IMR-90 (cell line): ENCODE data around the gene OR14I1. TPM values are rescaled to one million over a fixed set of nuclear protein-coding genes. Genes with fewer than 3 reads are reported as not detected.

Experiments
- ATAC-seq: fragments of 200-7000 bp; cut with Tn5 transposase; 2 replicates; pipeline ENCODE4 v1.9.1; 2020; ENCODE audit warnings: low read depth, mild to moderate bottlenecking, moderate library complexity
- BruUV-seq: library from RNA; stranded (reverse); fragments of 400-500 nt; replicated peaks from 2 replicates; lab custom pipeline; 2021; lab: Mats Ljungman, UMichigan
- CTCF ChIA-PET: fragments of 300-600 bp; formaldehyde crosslinking; extraction: SDS; loops from one replicate; lab custom pipeline; 2021; ENCODE audit warnings: antibody characterized with exemption; lab: Yijun Ruan, JAX
- POLR2A ChIA-PET: fragments of 300-600 bp; sonication (Branson Sonifier 250); formaldehyde crosslinking; loops from one replicate; lab custom pipeline; 2022; ENCODE audit warnings: antibody characterized with exemption; ENCODE audit not compliant: unreplicated experiment; lab: Charles Lee
- DNase-seq: peaks from one replicate; pipeline ENCODE4 v3.0.0; 2013
- H2AFZ ChIP-seq: replicated peaks from 2 replicates; pipeline ENCODE3; 2013; ENCODE audit warnings: low read length, mild to moderate bottlenecking; ENCODE audit not compliant: poor library complexity
- H2AK5ac ChIP-seq: 2 replicates; pipeline ENCODE4 v1.6.1; 2013; ENCODE audit warnings: low read depth, low read length, inconsistent platforms
- H2AK9ac ChIP-seq: replicated peaks from 2 replicates; pipeline ENCODE3; 2013; ENCODE audit warnings: mild to moderate bottlenecking, low read depth, low read length, moderate library complexity; ENCODE audit not compliant: poor library complexity
- H2BK120ac ChIP-seq: 2 replicates; pipeline ENCODE4 v1.6.1; 2013; ENCODE audit warnings: low read depth, low read length, inconsistent platforms
- H2BK15ac ChIP-seq: 3 replicates; pipeline ENCODE4 v1.6.1; 2013; ENCODE audit warnings: low read depth, low read length, inconsistent platforms
- H2BK20ac ChIP-seq: 2 replicates; pipeline ENCODE4 v1.6.1; 2013; ENCODE audit warnings: low read depth, mild to moderate bottlenecking, inconsistent platforms, low read length, moderate library complexity
- H2BK5ac ChIP-seq: 2 replicates; pipeline ENCODE4 v1.6.1; 2013; ENCODE audit warnings: mild to moderate bottlenecking, low read depth, low read length, inconsistent platforms; ENCODE audit not compliant: poor library complexity, severe bottlenecking
- H3K14ac ChIP-seq: replicated peaks from 2 replicates; pipeline ENCODE4 v1.6.1; 2013; ENCODE audit warnings: low read depth, low read length, inconsistent platforms
- H3K18ac ChIP-seq: 2 replicates; pipeline ENCODE4 v1.6.1; 2013; ENCODE audit warnings: low read depth, low read length, control low read depth
- H3K23ac ChIP-seq: 2 replicates; pipeline ENCODE4 v1.6.1; 2013; ENCODE audit warnings: low read depth, low read length, inconsistent platforms
- H3K27ac ChIP-seq: 2 replicates; pipeline ENCODE4 v1.5.1; 2013; ENCODE audit warnings: mild to moderate bottlenecking, control low read depth, low read length; ENCODE audit not compliant: insufficient read depth
- H3K27me3 ChIP-seq: 2 replicates; pipeline ENCODE4 v1.6.1; 2013; ENCODE audit warnings: low read length; ENCODE audit not compliant: control insufficient read depth, insufficient read depth
- H3K36me3 ChIP-seq: 2 replicates; pipeline ENCODE4 v1.6.1; 2013; ENCODE audit warnings: low read length, mixed read lengths; ENCODE audit not compliant: control insufficient read depth, insufficient read depth
- H3K4ac ChIP-seq: 2 replicates; pipeline ENCODE4 v1.6.1; 2013; ENCODE audit warnings: low read depth, low read length, inconsistent platforms
- H3K4me1 ChIP-seq: 2 replicates; pipeline ENCODE4 v1.6.1; 2013; ENCODE audit warnings: low read length, mixed read lengths; ENCODE audit not compliant: control insufficient read depth, insufficient read depth
- H3K4me2 ChIP-seq: 2 replicates; pipeline ENCODE4 v1.6.1; 2013; ENCODE audit warnings: low read depth, mild to moderate bottlenecking, control low read depth, low read length, moderate library complexity
- H3K4me3 ChIP-seq: 2 replicates; pipeline ENCODE4 v1.5.1; 2013; ENCODE audit warnings: low read depth, mild to moderate bottlenecking, control low read depth, low read length, moderate library complexity; ENCODE audit not compliant: insufficient read depth
- H3K56ac ChIP-seq: 2 replicates; pipeline ENCODE4 v1.6.1; 2013; ENCODE audit warnings: low read length, inconsistent platforms; ENCODE audit not compliant: insufficient read depth; ENCODE audit errors: extremely low read depth
- H3K79me1 ChIP-seq, 2 experiments: 2 replicates each; pipeline ENCODE4 v1.6.1; 2013; ENCODE audit warnings: low read length in 2 of 2, inconsistent platforms in 1 of 2, low read depth in 1 of 2
- H3K9ac ChIP-seq: 2 replicates; pipeline ENCODE4 v1.6.1; 2013; ENCODE audit warnings: low read depth, low read length, control low read depth
- H3K9me1 ChIP-seq: 2 replicates; pipeline ENCODE4 v1.6.1; 2013; ENCODE audit warnings: low read length, inconsistent platforms; ENCODE audit not compliant: insufficient read depth
- H3K9me3 ChIP-seq: 2 replicates; pipeline ENCODE4 v1.6.1; 2013; ENCODE audit warnings: low read length; ENCODE audit not compliant: control insufficient read depth, insufficient read depth
- H4K20me1 ChIP-seq: 2 replicates; pipeline ENCODE4 v1.6.1; 2013; ENCODE audit warnings: low read length, inconsistent platforms; ENCODE audit not compliant: insufficient read depth
- H4K5ac ChIP-seq: 2 replicates; pipeline ENCODE4 v1.6.1; 2013; ENCODE audit warnings: mild to moderate bottlenecking, low read depth, low read length, control low read depth
- H4K8ac ChIP-seq, 2 experiments: 2 replicates each; pipeline ENCODE4 v1.6.1; 2013; ENCODE audit warnings: low read depth in 2 of 2, low read length in 2 of 2, control low read depth in 1 of 2, inconsistent platforms in 1 of 2
- H4K91ac ChIP-seq: 2 replicates; pipeline ENCODE4 v1.6.1; 2013; ENCODE audit warnings: low read depth, low read length, inconsistent platforms; ENCODE audit not compliant: insufficient read depth
- BHLHE40 ChIP-seq: fragments of 150-350 bp; IDR thresholded peaks from 2 replicates; pipeline ENCODE4 v1.6.1; 2016; ENCODE audit warnings: mild to moderate bottlenecking, low read depth, low read length
- CEBPB ChIP-seq: IDR thresholded peaks from 2 replicates; pipeline ENCODE4 v1.6.1; 2012; ENCODE audit warnings: low read depth, low read length, improper control_type of control experiment
- CHD1 ChIP-seq: IDR thresholded peaks from 2 replicates; pipeline ENCODE4 v1.6.1; 2012; ENCODE audit warnings: low read depth, low read length, improper control_type of control experiment
- CTCF ChIP-seq: conservative IDR thresholded peaks from 2 replicates; pipeline ENCODE4 v1.5.1; 2012; ENCODE audit warnings: mild to moderate bottlenecking, low read depth, low read length, improper control_type of control experiment
- ELK1 ChIP-seq: fragments of 150-350 bp; IDR thresholded peaks from 2 replicates; pipeline ENCODE4 v1.6.1; 2016; ENCODE audit warnings: low read depth, mild to moderate bottlenecking, low read length, moderate library complexity, borderline replicate concordance
- FOS ChIP-seq: fragments of 150-350 bp; IDR thresholded peaks from 2 replicates; pipeline ENCODE4 v1.6.1; 2016; ENCODE audit warnings: low read depth, low read length
- MAZ ChIP-seq: IDR thresholded peaks from 2 replicates; pipeline ENCODE4 v1.6.1; 2012; ENCODE audit warnings: low read depth, mild to moderate bottlenecking, low read length, improper control_type of control experiment, moderate library complexity, borderline replicate concordance
- MXI1 ChIP-seq: IDR thresholded peaks from 2 replicates; pipeline ENCODE4 v1.6.1; 2012; ENCODE audit warnings: low read depth, mild to moderate bottlenecking, low read length, moderate library complexity, borderline replicate concordance
- NFE2L2 ChIP-seq: fragments of 150-350 bp; IDR thresholded peaks from 2 replicates; pipeline ENCODE4 v1.6.1; 2016; ENCODE audit warnings: low read depth, mild to moderate bottlenecking, low read length
- POLR2A ChIP-seq: IDR thresholded peaks from 2 replicates; pipeline ENCODE4 v1.6.1; 2012; ENCODE audit warnings: mild to moderate bottlenecking, low read depth, low read length
- RFX5 ChIP-seq: IDR thresholded peaks from 2 replicates; pipeline ENCODE4 v1.8.0; 2012; ENCODE audit warnings: low read depth, mild to moderate bottlenecking, low read length, moderate library complexity
- WGBS, 2 experiments: methylation state at CpG; one replicate each; pipeline versions ENCODE4 v1.1.5 to v1.1.7; 2013; ENCODE audit warnings: missing lambda C conversion rate in 2 of 2; ENCODE audit not compliant: insufficient read length in 1 of 2; ENCODE audit errors: extremely low coverage in 2 of 2; 5-methylcytosine and 5-hydroxymethylcytosine counted together
- dilution Hi-C: fragments of 300-500 bp; cut with HindIII; formaldehyde crosslinking; loops from one replicate; pipeline ENCODE4 v1.14.3; 2018; ENCODE audit warnings: low sequenced_read_pairs; ENCODE audit not compliant: unreplicated experiment
- in situ Hi-C: fragments of 300-500 bp; cut with MboI; formaldehyde crosslinking; loops from 3 replicates; pipeline ENCODE4 v1.14.3; 2019; ENCODE audit warnings: low sequenced_read_pairs, inconsistent platforms, mixed read lengths
- intact Hi-C: fragments of 100-400 bp; cut with micrococcal nuclease; formaldehyde crosslinking; loops from 2 replicates; pipeline ENCODE4 v1.10.0; 2022
- polyA plus RNA-seq, 3 experiments: library from polyadenylated mRNA; depleted of rRNA; stranded (reverse); fragments of >200 nt; gene quantifications; 2 replicates each; pipeline ENCODE4 v1.2.3, GENCODE V29; 2012; ENCODE audit warnings: low replicate concordance in 1 of 3
- total RNA-seq: library from RNA; depleted of rRNA; stranded (reverse); fragments of >200 nt; gene quantifications from 2 replicates; pipeline ENCODE4 v1.2.3, GENCODE V29; 2012

Gene OR14I1
- total and polyA plus RNA-seq, 2 of the 4 experiments (the other 2 are of a cell fraction): not detected

DNA sequence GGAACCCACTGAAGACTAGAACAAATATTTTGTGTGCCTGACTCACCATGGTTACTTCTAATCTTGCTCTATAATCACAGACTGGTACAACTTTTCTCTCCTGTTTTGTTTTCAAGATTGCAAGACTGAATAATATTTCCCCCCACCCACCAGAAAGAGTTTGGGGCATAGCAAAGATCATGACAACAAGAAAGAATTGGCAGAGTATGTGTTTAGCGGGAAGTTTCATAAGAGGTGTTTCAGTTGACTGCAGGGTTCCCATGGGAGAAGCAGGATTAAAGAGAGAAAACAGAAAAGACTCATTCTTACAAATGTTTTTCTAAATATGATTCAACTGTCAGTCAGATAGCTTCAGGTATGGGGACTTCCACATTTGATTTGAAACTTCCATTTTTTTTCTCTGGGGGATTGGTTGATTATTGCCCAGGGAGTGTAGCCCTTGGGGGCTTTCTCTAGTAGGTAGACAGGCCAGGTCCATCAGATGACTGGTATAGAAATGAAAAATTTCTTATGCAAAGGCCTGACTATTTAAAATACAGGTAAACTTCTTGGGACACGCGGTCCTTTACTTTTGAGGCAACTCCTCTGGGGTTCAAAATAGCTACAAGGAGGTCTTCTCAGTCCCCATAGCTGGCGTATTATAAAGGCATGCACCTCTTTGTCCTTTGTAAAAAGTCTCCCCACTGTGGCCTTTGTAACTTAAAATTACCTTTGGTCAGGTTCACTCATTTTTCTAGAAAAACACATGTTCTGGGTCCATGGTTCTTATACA lies 13.9 kb downstream of the OR14I1 start:
- no peak overlapping the region for H3K18ac ChIP-seq
- no peak overlapping the region for H3K56ac ChIP-seq
- dilution Hi-C loops: no loop called here
- BruUV-seq: no TSS peak
- H3K4me1 ChIP-seq: no peaks in the 10 kb centered on the region
- no peak for DNase-seq
- H2BK5ac ChIP-seq: no peak overlapping the region
- no peak overlapping the region for H4K5ac ChIP-seq
- no peak overlapping the region for H3K4me2 ChIP-seq
- no peak overlapping the region for H3K14ac ChIP-seq
- no peaks in the 10 kb centered on the region for H3K27me3 ChIP-seq
- no peak overlapping the region for H2AK5ac ChIP-seq
- H4K8ac ChIP-seq: no peak overlapping the region
- no peak overlapping the region for H3K4ac ChIP-seq
- in situ Hi-C loops: no loop called here
- TF ChIP-seq POLR2A (no peak), CTCF (no peak), FOS (no peak), ELK1 (no peak), BHLHE40 (no peak), CHD1 (no peak), CEBPB (no peak), NFE2L2 (no peak), RFX5 (no peak), MAZ (no peak), MXI1 (no peak)
- H3K27ac ChIP-seq: no peak overlapping the region
- no CpG with 5 or more reads among the region's 4 CpGs for WGBS, 2 experiments
- no peaks in the 10 kb centered on the region for H4K20me1 ChIP-seq
- ChIA-PET POLR2A (no interaction called here), CTCF (no interaction called here)
- H4K91ac ChIP-seq: no peak overlapping the region
- no peak overlapping the region for H3K4me3 ChIP-seq
- H2BK120ac ChIP-seq: no peak overlapping the region
- no peak overlapping the region for H2BK20ac ChIP-seq
- H3K23ac ChIP-seq: no peak overlapping the region
- H3K9ac ChIP-seq: no peak overlapping the region
- H3K9me1 ChIP-seq: no peaks in the 10 kb centered on the region
- no peaks in the 10 kb centered on the region for H3K79me1 ChIP-seq
- no peaks in the 10 kb centered on the region for H3K36me3 ChIP-seq
- no peak for ATAC-seq
- H3K9me3 ChIP-seq: peaks cover 12% of the 10 kb centered on the region
- intact Hi-C loops: no loop called here
- H2AK9ac ChIP-seq: no peak overlapping the region
- no peak overlapping the region for H2BK15ac ChIP-seq
- H2AFZ ChIP-seq: no peak overlapping the region
